ENCODE data around the gene ZCCHC10.

DNA sequence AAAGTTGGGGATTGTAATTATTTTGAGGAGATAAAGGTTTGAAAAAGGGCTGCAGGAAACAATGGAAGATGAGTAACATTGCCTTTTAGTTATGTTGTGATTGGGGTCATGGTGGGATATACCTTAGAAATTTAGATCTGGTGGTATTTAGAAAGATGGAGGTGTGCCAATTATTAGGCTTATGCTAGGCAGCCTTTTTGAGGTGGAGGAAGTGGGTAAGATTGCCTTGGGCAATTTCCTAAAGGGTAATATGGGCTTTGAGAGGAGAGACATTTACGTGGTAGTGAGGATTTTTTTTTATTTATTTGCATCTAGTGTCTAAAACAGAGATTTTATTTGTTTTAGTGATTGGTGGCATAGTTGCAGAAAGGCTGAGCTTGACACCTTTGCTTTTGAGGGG lies 35.9 kb upstream of the ZCCHC10 start:
- no peak for TF ChIP-seq EZH2 (IDR thresholded peaks at IDR 0.05; ENCODE audit: low read length, missing control alignments)
- TF ChIP-seq, protein P1, sequence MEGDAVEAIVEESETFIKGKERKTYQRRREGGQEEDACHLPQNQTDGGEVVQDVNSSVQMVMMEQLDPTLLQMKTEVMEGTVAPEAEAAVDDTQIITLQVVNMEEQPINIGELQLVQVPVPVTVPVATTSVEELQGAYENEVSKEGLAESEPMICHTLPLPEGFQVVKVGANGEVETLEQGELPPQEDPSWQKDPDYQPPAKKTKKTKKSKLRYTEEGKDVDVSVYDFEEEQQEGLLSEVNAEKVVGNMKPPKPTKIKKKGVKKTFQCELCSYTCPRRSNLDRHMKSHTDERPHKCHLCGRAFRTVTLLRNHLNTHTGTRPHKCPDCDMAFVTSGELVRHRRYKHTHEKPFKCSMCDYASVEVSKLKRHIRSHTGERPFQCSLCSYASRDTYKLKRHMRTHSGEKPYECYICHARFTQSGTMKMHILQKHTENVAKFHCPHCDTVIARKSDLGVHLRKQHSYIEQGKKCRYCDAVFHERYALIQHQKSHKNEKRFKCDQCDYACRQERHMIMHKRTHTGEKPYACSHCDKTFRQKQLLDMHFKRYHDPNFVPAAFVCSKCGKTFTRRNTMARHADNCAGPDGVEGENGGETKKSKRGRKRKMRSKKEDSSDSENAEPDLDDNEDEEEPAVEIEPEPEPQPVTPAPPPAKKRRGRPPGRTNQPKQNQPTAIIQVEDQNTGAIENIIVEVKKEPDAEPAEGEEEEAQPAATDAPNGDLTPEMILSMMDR (conservative IDR thresholded peaks at IDR 0.05 in 1 of 2, IDR thresholded peaks at IDR 0.05 in 1 of 2; ENCODE audit: low read depth in 1 of 2, low read length in 2 of 2) = no peak

All from fibroblast of lung (primary cell).